B cell (primary cell): ENCODE results near the gene TMEM129. TPM values are rescaled to one million over a fixed set of nuclear protein-coding genes. Genes with fewer than 3 reads are reported as not detected.

Source experiments
- ATAC-seq: fragments of 200-7000 bp; cut with Tn5 transposase; one replicate; pipeline ENCODE4 v1.10.0; 2021; ENCODE audit warnings: low read depth, mild to moderate bottlenecking, moderate number of reproducible peaks, moderate library complexity
- CTCF ChIA-PET: fragments of 350-600 bp; sonication (Branson Sonifier 250); formaldehyde crosslinking; loops from one replicate; lab custom pipeline; 2021; ENCODE audit warnings: antibody characterized with exemption, inconsistent platforms; lab: Charles Lee
- POLR2A ChIA-PET: fragments of 350-600 bp; sonication (Branson Sonifier 250); formaldehyde crosslinking; loops from one replicate; lab custom pipeline; 2021; ENCODE audit warnings: antibody characterized with exemption; lab: Charles Lee
- DNase-seq: peaks from one replicate; pipeline ENCODE4 v3.0.0; 2013
- H2AFZ ChIP-seq: 2 replicates; pipeline ENCODE4 v1.6.1; 2012; ENCODE audit warnings: mild to moderate bottlenecking, low read depth, low read length; ENCODE audit not compliant: insufficient read depth, poor library complexity, severe bottlenecking
- H3K27ac ChIP-seq, 2 donors: 1 replicate in 1 of 2; 2 replicates in 1 of 2; pipeline ENCODE4 v1.5.1; 2012 to 2013; ENCODE audit warnings: low read length in 2 of 2, mild to moderate bottlenecking in 2 of 2, moderate library complexity in 1 of 2
- H3K27me3 ChIP-seq, 4 experiments: fragments of 200-600 bp in 1 of 4; sonication (generic) in 1 of 4; replicated peaks in 1 of 4; 1 replicate in 2 of 4; 2 replicates in 2 of 4; pipeline versions ENCODE4 v1.6.1 to v1.7.0; 2013 to 2016; ENCODE audit warnings: low read length in 3 of 4, mild to moderate bottlenecking in 2 of 4, mixed read lengths in 1 of 4, moderate library complexity in 1 of 4; ENCODE audit not compliant: insufficient read depth in 4 of 4, control insufficient read depth in 3 of 4; ENCODE audit errors: control extremely low read depth in 1 of 4
- H3K36me3 ChIP-seq, 2 experiments: replicated peaks in 1 of 2; 1 replicate in 1 of 2; 2 replicates in 1 of 2; pipeline versions ENCODE4 v1.6.1 to v1.7.1; 2013; ENCODE audit warnings: low read length in 1 of 2; ENCODE audit not compliant: insufficient read depth in 2 of 2, control insufficient read depth in 1 of 2; ENCODE audit errors: control extremely low read depth in 1 of 2, extremely low read depth in 1 of 2
- H3K4me1 ChIP-seq, 2 donors: fragments of 200-600 bp in 1 of 2; sonication (generic) in 1 of 2; 1 replicate in 1 of 2; 2 replicates in 1 of 2; pipeline versions ENCODE4 v1.5.1 to v1.6.1; 2013 to 2017; ENCODE audit warnings: low read length in 2 of 2; ENCODE audit not compliant: control insufficient read depth in 2 of 2, insufficient read depth in 2 of 2
- H3K4me2 ChIP-seq: replicated peaks from 2 replicates; pipeline ENCODE3; 2012; ENCODE audit warnings: mild to moderate bottlenecking, low read depth, low read length; ENCODE audit not compliant: poor library complexity, severe bottlenecking
- H3K4me3 ChIP-seq, 5 experiments: fragments of 200-600 bp in 1 of 5; sonication (generic) in 1 of 5; 1 replicate in 3 of 5; 2 replicates in 2 of 5; pipeline versions ENCODE4 v1.5.1 to v1.7.0; 2011 to 2016; ENCODE audit warnings: low read length in 4 of 5, mild to moderate bottlenecking in 4 of 5, low read depth in 2 of 5, control low read depth in 1 of 5, moderate library complexity in 1 of 5; ENCODE audit not compliant: insufficient read depth in 1 of 5; ENCODE audit errors: control extremely low read depth in 1 of 5, extremely low read depth in 1 of 5
- H3K79me2 ChIP-seq: fragments of 200-600 bp; sonication (generic); one replicate; pipeline ENCODE4 v1.6.0; 2016; ENCODE audit warnings: low read length; ENCODE audit not compliant: control insufficient read depth, insufficient read depth
- H3K9ac ChIP-seq: fragments of 200-600 bp; sonication (generic); 2 replicates; pipeline ENCODE4 v1.6.1; 2017; ENCODE audit warnings: mild to moderate bottlenecking, low read length, moderate library complexity
- H3K9me3 ChIP-seq, 3 donors: one replicate each; pipeline versions ENCODE4 v1.6.1 to v1.7.1; 2013; ENCODE audit warnings: low read length in 2 of 3; ENCODE audit not compliant: control insufficient read depth in 2 of 3, insufficient read depth in 1 of 3; ENCODE audit errors: control extremely low read depth in 1 of 3
- H4K20me1 ChIP-seq: 2 replicates; pipeline ENCODE4 v1.6.0; 2012; ENCODE audit warnings: mild to moderate bottlenecking, low read length; ENCODE audit not compliant: insufficient read depth, control insufficient read depth, poor library complexity, severe bottlenecking
- H3K27ac Mint-ChIP-seq: one replicate; pipeline ENCODE4 v1.8.0; 2021; ENCODE audit warnings: mixed read lengths
- H3K27me3 Mint-ChIP-seq: one replicate; pipeline ENCODE4 v1.8.0; 2021; ENCODE audit warnings: mixed read lengths
- H3K4me1 Mint-ChIP-seq: one replicate; pipeline ENCODE4 v1.8.0; 2021; ENCODE audit warnings: mixed read lengths
- H3K4me3 Mint-ChIP-seq: one replicate; pipeline ENCODE4 v1.8.0; 2021; ENCODE audit warnings: mixed read lengths
- H3K9me3 Mint-ChIP-seq: one replicate; pipeline ENCODE4 v1.8.0; 2022; ENCODE audit warnings: mixed read lengths; ENCODE audit not compliant: insufficient read depth
- EZH2 ChIP-seq: IDR thresholded peaks from 2 replicates; pipeline ENCODE4 v1.6.1; 2012; ENCODE audit warnings: borderline replicate concordance, low read depth, mild to moderate bottlenecking, moderate library complexity, low read length; ENCODE audit not compliant: insufficient read depth, poor library complexity, severe bottlenecking
- WGBS: methylation state at CpG from one replicate; pipeline ENCODE4 v1.1.5; 2013; ENCODE audit warnings: missing lambda C conversion rate; ENCODE audit not compliant: insufficient coverage; 5-methylcytosine and 5-hydroxymethylcytosine counted together
- intact Hi-C: fragments of 100-400 bp; cut with micrococcal nuclease; formaldehyde crosslinking; loops from one replicate; pipeline ENCODE4 v1.10.0; 2022
- polyA plus RNA-seq: library from polyadenylated mRNA; depleted of rRNA; stranded (reverse); fragments of >200 nt; gene quantifications from 2 replicates; pipeline ENCODE4 v1.2.3, GENCODE V29; 2012
- total RNA-seq, 2 donors: library from RNA; stranded (reverse); fragments of 120-200 nt in 1 of 2; gene quantifications; 1 replicate in 1 of 2; 2 replicates in 1 of 2; pipeline versions ENCODE4 v1.2.3 to v1.2.4, GENCODE V29; 2013 to 2022
- TF ChIP-seq, protein P1 (sequence below): fragments of 200-600 bp; IDR thresholded peaks from one replicate; pipeline ENCODE4 v1.8.0; 2022; ENCODE audit warnings: antibody characterized with exemption, mild to moderate bottlenecking

The TMEM129 gene
- total and polyA plus RNA-seq, 2 donors (not counting 1 experiment from before 2014, with no cell fraction given), result 41.0 to 76.5 TPM

DNA sequence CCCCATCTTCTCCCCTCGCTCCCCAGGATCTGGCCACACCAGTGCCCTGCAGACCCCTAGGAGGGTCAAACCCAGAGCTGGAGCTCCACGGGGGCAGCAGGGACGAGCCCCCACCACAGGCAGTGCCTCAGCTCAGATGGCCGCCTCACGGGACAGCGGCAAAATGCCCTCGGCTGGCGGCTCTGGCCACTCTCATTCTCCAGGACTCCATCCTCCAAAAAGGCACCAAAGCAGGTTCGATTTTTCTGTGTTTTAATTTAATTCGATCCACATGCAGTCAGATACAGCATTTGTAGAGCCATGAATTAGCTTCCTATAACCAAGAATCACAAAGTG lies 45.4 kb downstream of the TMEM129 start:
- no peaks in the 10 kb centered on the region for H3K9me3 ChIP-seq
- no peaks in the 10 kb centered on the region for H3K36me3 ChIP-seq
- peaks cover 5% of the 10 kb centered on the region for H3K79me2 ChIP-seq
- no peak for ATAC-seq
- POLR2A ChIA-PET, result interaction anchor here (0.7 kb wide), 1 partner anchor 187 kb away, joined by 3 read pairs; no protein-coding TSS in a partner anchor
- no peak overlapping the region for H2AFZ ChIP-seq
- Mint-ChIP-seq H3K27me3 (no peaks in the 10 kb centered on the region), H3K27ac (no peak overlapping the region), H3K4me3 (no peak overlapping the region), H3K9me3 (no peaks in the 10 kb centered on the region), H3K4me1 (no peaks in the 10 kb centered on the region)
- H3K4me3 ChIP-seq, result no peak overlapping the region
- no peak overlapping the region for H3K4me2 ChIP-seq
- no peaks in the 10 kb centered on the region for H3K4me1 ChIP-seq
- TF ChIP-seq, protein P1, sequence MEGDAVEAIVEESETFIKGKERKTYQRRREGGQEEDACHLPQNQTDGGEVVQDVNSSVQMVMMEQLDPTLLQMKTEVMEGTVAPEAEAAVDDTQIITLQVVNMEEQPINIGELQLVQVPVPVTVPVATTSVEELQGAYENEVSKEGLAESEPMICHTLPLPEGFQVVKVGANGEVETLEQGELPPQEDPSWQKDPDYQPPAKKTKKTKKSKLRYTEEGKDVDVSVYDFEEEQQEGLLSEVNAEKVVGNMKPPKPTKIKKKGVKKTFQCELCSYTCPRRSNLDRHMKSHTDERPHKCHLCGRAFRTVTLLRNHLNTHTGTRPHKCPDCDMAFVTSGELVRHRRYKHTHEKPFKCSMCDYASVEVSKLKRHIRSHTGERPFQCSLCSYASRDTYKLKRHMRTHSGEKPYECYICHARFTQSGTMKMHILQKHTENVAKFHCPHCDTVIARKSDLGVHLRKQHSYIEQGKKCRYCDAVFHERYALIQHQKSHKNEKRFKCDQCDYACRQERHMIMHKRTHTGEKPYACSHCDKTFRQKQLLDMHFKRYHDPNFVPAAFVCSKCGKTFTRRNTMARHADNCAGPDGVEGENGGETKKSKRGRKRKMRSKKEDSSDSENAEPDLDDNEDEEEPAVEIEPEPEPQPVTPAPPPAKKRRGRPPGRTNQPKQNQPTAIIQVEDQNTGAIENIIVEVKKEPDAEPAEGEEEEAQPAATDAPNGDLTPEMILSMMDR, result no peak
- TF ChIP-seq EZH2, result no peak
- H3K27ac ChIP-seq, result no peak overlapping the region
- no peaks in the 10 kb centered on the region for H3K27me3 ChIP-seq
- no peak for DNase-seq
- CTCF ChIA-PET, result interaction anchor here (1.8 kb wide), 1 partner anchor 17 kb away, joined by 6 read pairs; no protein-coding TSS in a partner anchor
- intact Hi-C loops, result no loop called here
- no peak overlapping the region for H3K9ac ChIP-seq
- no peaks in the 10 kb centered on the region for H4K20me1 ChIP-seq
- WGBS, result 82% methylated on average over 9 of the region's 10 CpGs

DNA sequence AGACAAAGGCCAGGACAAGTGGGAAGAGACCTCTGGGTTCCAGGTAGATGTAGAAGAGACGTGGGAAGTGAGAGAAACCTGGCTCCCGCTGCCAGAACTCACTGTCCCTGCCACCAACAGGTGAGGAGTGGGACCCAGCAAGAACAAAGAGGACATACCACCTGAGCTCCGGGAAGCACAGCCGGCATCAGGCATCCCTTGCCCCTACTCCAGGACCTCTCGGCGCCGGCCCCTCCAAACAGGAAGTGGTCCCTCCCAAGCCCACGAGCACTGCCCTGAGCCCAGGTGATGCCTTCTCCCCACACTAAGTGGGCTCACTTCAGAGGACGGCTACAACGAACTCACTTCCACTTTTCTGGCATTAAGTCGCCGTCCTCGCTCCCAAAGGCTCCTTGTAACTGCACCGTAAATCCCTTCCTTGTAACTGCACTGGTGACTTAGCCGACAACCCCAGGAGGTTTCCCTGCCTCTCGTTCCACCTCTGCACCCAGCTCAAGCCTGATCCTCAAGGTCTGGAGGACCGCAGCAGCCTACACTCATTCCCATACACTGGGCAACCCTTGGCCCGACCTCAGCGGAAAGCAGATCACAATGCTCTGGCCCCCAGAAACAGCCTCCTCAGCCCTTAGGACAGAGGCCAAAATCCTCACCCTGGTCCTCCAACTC lies 45.9 kb downstream of the TMEM129 start:
- no peak for DNase-seq
- Mint-ChIP-seq H3K27me3 (no peaks in the 10 kb centered on the region), H3K4me3 (no peak overlapping the region), H3K27ac (no peak overlapping the region), H3K9me3 (no peaks in the 10 kb centered on the region), H3K4me1 (no peaks in the 10 kb centered on the region)
- H3K27ac ChIP-seq, result no peak overlapping the region
- H4K20me1 ChIP-seq, result no peaks in the 10 kb centered on the region
- no peak overlapping the region for H3K4me3 ChIP-seq
- CTCF ChIA-PET, result interaction anchor here (1.8 kb wide), 1 partner anchor 18 kb away, joined by 6 read pairs; no protein-coding TSS in a partner anchor
- no peak for ATAC-seq
- peaks cover 5% of the 10 kb centered on the region for H3K79me2 ChIP-seq
- H3K4me1 ChIP-seq, result no peaks in the 10 kb centered on the region
- no peaks in the 10 kb centered on the region for H3K27me3 ChIP-seq
- no peaks in the 10 kb centered on the region for H3K36me3 ChIP-seq
- H3K4me2 ChIP-seq, result no peak overlapping the region
- POLR2A ChIA-PET, result interaction anchor here (0.7 kb wide), 1 partner anchor 187 kb away, joined by 3 read pairs; no protein-coding TSS in a partner anchor
- intact Hi-C loops, result no loop called here
- H3K9me3 ChIP-seq, result no peaks in the 10 kb centered on the region
- no peak overlapping the region for H3K9ac ChIP-seq
- no peak overlapping the region for H2AFZ ChIP-seq
- WGBS, result 93% methylated on average over 18 of the region's 19 CpGs
- TF ChIP-seq EZH2, result no peak
